Measurements from ENCODE around the gene CLK2. TPM values are rescaled to one million over a fixed set of nuclear protein-coding genes. Genes with fewer than 3 reads are reported as not detected.

Gene CLK2
- total and polyA plus RNA-seq, 2 experiments from 2014 or later, result 27.2 to 54.6 TPM

DNA sequence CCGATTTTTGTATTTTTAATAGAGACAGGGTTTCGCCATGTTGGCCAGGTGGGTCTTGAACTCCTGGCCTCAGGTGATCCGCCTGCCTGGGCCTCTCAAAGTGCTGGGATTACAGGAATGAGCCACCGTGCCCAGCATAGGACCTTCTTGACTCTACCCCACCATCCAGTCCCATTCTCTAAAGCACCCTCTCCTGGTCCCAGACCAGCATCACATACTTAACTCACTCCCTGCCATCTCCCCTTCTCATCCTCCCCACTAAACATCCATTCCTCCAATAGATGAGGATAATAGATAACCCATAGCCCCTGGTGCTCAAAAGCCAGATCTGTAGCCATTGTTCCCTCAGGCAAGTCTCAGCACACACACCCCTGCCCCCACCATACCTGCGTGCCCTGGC is 20.1 kb downstream of the CLK2 start:
- Histone ChIP-seq H3K4me1 (ENCODE audit: insufficient read depth) (peaks cover 16% of the 10 kb centered on the region; the same call in 1 of the 2 replicates), H3K9me2 (ENCODE audit: insufficient read depth) (no peaks in the 10 kb centered on the region), H3K79me2 (replicated peaks; ENCODE audit: insufficient read depth) (no peaks in the 10 kb centered on the region; the same call in 1 of the 2 replicates), H3K27ac (ENCODE audit: low read depth) (no peak overlapping the region), H3F3A (replicated peaks; ENCODE audit: low read depth) (peaks cover 17% of the 10 kb centered on the region; the same call in 1 of the 2 replicates), H4K20me1 (replicated peaks; ENCODE audit: insufficient read depth) (no peaks in the 10 kb centered on the region), H3K36me3 (ENCODE audit: insufficient read depth) (no peaks in the 10 kb centered on the region), H3K4me3 (peak overlapping the region; percentile 89; the same call in 1 of the 2 replicates), H2AFZ (no peak overlapping the region), H3K27me3 (ENCODE audit: insufficient read depth) (no peaks in the 10 kb centered on the region), H3K4me2 (peak overlapping the region; percentile 55; the same call in 1 of the 2 replicates)
- peaks cover 14% of the 10 kb centered on the region for H3K27me3 Mint-ChIP-seq (ENCODE audit: insufficient read depth, low read depth, poor library complexity)
- H3K27ac Mint-ChIP-seq, result no peak overlapping the region
- H3K9me3 Mint-ChIP-seq, result no peaks in the 10 kb centered on the region
- ATAC-seq (no peak), DNase-seq (ENCODE audit: low spot score) (peak; percentile 28)
- peaks cover 15% of the 10 kb centered on the region for H3K36me3 Mint-ChIP-seq (ENCODE audit: low read depth)
- TF ChIP-seq EZH2phosphoT487 (IDR thresholded peaks at IDR 0.05; ENCODE audit: unreplicated experiment) (no peak), JUNB (IDR thresholded peaks at IDR 0.05; ENCODE audit: unreplicated experiment) (no peak)
- TF ChIP-seq, protein P1, sequence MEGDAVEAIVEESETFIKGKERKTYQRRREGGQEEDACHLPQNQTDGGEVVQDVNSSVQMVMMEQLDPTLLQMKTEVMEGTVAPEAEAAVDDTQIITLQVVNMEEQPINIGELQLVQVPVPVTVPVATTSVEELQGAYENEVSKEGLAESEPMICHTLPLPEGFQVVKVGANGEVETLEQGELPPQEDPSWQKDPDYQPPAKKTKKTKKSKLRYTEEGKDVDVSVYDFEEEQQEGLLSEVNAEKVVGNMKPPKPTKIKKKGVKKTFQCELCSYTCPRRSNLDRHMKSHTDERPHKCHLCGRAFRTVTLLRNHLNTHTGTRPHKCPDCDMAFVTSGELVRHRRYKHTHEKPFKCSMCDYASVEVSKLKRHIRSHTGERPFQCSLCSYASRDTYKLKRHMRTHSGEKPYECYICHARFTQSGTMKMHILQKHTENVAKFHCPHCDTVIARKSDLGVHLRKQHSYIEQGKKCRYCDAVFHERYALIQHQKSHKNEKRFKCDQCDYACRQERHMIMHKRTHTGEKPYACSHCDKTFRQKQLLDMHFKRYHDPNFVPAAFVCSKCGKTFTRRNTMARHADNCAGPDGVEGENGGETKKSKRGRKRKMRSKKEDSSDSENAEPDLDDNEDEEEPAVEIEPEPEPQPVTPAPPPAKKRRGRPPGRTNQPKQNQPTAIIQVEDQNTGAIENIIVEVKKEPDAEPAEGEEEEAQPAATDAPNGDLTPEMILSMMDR (conservative IDR thresholded peaks at IDR 0.05; ENCODE audit: low read depth in 2 of 2), result peak; percentile 9 to 25; a peak in 1 of 4 replicates
- H3K4me1 Mint-ChIP-seq, result peaks cover 28% of the 10 kb centered on the region
- peak overlapping the region; percentile 83 for H3K4me3 Mint-ChIP-seq

DNA sequence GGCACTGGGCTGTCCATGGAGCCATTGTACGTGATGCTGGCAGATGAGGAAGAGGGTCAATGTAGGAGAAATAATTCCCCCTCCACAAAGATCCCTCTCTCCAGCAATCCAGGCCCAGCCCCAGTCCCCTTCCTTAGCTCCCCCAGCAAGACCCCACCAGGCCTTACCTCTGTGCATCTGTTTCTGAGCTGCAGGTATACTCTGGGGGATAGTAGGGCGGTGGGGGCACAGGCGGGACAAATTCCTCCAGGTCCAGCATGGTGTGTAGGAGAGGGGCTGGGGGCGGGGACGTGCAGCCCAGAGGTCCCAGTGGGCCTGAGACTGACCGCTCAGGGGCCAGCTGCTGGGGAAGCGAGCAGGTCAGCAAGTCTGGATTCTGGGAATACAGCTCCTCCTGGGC is 21.7 kb downstream of the CLK2 start:
- Histone ChIP-seq H2AFZ (no peak overlapping the region), H3K36me3 (ENCODE audit: insufficient read depth) (no peaks in the 10 kb centered on the region), H3K27ac (ENCODE audit: low read depth) (no peak overlapping the region), H3K27me3 (ENCODE audit: insufficient read depth) (peaks cover 4% of the 10 kb centered on the region), H3K9me2 (ENCODE audit: insufficient read depth) (no peaks in the 10 kb centered on the region), H3F3A (replicated peaks; ENCODE audit: low read depth) (peaks cover 17% of the 10 kb centered on the region; the same call in 1 of the 2 replicates), H3K4me1 (ENCODE audit: insufficient read depth) (peaks cover 16% of the 10 kb centered on the region; the same call in 1 of the 2 replicates), H3K4me3 (no peak overlapping the region), H3K79me2 (replicated peaks; ENCODE audit: insufficient read depth) (no peaks in the 10 kb centered on the region; the same call in 1 of the 2 replicates), H4K20me1 (replicated peaks; ENCODE audit: insufficient read depth) (no peaks in the 10 kb centered on the region), H3K4me2 (no peak overlapping the region)
- Mint-ChIP-seq H3K27ac (0 out of 2 replicates have a peak overlapping the region, but pooled peaks have one; percentile 2), H3K4me3 (no peak overlapping the region), H3K9me3 (no peaks in the 10 kb centered on the region), H3K36me3 (ENCODE audit: low read depth) (peaks cover 20% of the 10 kb centered on the region), H3K4me1 (peaks cover 27% of the 10 kb centered on the region), H3K27me3 (ENCODE audit: insufficient read depth, low read depth, poor library complexity) (peaks cover 11% of the 10 kb centered on the region)
- TF ChIP-seq EZH2 (IDR thresholded peaks at IDR 0.05; ENCODE audit: low read depth, unreplicated experiment) (no peak), NANOG (IDR thresholded peaks at IDR 0.05; ENCODE audit: borderline replicate concordance) (no peak), EZH2phosphoT487 (IDR thresholded peaks at IDR 0.05; ENCODE audit: unreplicated experiment) (no peak)
- TF ChIP-seq, protein P2, sequence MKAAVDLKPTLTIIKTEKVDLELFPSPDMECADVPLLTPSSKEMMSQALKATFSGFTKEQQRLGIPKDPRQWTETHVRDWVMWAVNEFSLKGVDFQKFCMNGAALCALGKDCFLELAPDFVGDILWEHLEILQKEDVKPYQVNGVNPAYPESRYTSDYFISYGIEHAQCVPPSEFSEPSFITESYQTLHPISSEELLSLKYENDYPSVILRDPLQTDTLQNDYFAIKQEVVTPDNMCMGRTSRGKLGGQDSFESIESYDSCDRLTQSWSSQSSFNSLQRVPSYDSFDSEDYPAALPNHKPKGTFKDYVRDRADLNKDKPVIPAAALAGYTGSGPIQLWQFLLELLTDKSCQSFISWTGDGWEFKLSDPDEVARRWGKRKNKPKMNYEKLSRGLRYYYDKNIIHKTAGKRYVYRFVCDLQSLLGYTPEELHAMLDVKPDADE (IDR thresholded peaks at IDR 0.05), result no peak
- DNase-seq (ENCODE audit: low spot score) (no peak), ATAC-seq (no peak)
